ENCODE data around the gene TMEM132C. TPM values are rescaled to one million over a fixed set of nuclear protein-coding genes. Genes with fewer than 3 reads are reported as not detected.

TMEM132C gene
- total and polyA plus RNA-seq, 2 donors (not counting 3 experiments of a cell fraction or from before 2014, with no cell fraction given): not detected

DNA sequence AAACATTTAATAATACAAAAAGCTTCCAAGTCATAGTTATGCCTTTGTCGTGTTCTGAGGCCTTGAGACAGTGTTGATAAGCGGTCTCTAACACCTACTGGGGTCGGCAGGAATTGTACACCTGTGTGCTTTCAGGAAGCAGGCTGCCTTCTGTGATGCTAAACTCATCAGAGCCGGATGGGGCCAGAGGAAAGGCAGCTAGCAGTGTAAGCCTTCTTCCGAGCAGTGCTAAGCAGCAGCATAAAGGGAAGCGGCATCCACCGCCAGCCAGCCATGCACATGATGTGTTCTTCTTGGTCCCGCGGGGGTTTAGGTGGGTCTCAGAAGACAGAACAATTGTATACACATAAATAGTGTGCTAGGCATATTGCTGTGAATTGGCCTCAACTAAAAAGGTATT lies 397.5 kb downstream of the TMEM132C start:
- no peaks in the 10 kb centered on the region for H4K20me1 ChIP-seq (replicated peaks; ENCODE audit: control insufficient read depth, extremely low read depth, insufficient read depth, low read length)
- no peaks in the 10 kb centered on the region for H3K27me3 ChIP-seq (ENCODE audit: control insufficient read depth in 2 of 2, insufficient read depth in 2 of 2, low read length in 2 of 2)
- BruUV-seq (replicated peaks): no TSS peak
- H3K27ac ChIP-seq (ENCODE audit: insufficient read depth, low read depth, low read length): no peak overlapping the region
- FAIRE-seq (no peak), DNase-seq (ENCODE audit: low read depth, low spot score) (no peak)
- CTCF ChIA-PET: no interaction called here
- POLR2A ChIA-PET: no interaction called here
- no peak overlapping the region for H3K9ac ChIP-seq (replicated peaks; ENCODE audit: extremely low read depth, insufficient read depth, low read length)
- intact Hi-C loops (cut with micrococcal nuclease): no loop called here
- no peaks in the 10 kb centered on the region for H3K9me1 ChIP-seq (replicated peaks; ENCODE audit: control insufficient read depth, extremely low read depth, insufficient read depth, low read length)
- no peaks in the 10 kb centered on the region for H3K4me1 ChIP-seq (ENCODE audit: control insufficient read depth, extremely low read depth, insufficient read depth, low read length)
- no peak for TF ChIP-seq GATA2 (IDR thresholded peaks at IDR 0.05; ENCODE audit: insufficient read depth, insufficient read length, low read depth, low read length)
- TF ChIP-seq MYC (IDR thresholded peaks at IDR 0.05; ENCODE audit: low read depth, low read length): no peak
- TF ChIP-seq, protein P1, sequence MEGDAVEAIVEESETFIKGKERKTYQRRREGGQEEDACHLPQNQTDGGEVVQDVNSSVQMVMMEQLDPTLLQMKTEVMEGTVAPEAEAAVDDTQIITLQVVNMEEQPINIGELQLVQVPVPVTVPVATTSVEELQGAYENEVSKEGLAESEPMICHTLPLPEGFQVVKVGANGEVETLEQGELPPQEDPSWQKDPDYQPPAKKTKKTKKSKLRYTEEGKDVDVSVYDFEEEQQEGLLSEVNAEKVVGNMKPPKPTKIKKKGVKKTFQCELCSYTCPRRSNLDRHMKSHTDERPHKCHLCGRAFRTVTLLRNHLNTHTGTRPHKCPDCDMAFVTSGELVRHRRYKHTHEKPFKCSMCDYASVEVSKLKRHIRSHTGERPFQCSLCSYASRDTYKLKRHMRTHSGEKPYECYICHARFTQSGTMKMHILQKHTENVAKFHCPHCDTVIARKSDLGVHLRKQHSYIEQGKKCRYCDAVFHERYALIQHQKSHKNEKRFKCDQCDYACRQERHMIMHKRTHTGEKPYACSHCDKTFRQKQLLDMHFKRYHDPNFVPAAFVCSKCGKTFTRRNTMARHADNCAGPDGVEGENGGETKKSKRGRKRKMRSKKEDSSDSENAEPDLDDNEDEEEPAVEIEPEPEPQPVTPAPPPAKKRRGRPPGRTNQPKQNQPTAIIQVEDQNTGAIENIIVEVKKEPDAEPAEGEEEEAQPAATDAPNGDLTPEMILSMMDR (IDR thresholded peaks at IDR 0.05; ENCODE audit: extremely low read depth in 1 of 2, insufficient read depth in 1 of 2, low read depth in 1 of 2, low read length in 2 of 2): no peak
- no peak for TF ChIP-seq EZH2 (IDR thresholded peaks at IDR 0.05; ENCODE audit: borderline replicate concordance, low read depth, low read length, severe bottlenecking)
- TF ChIP-seq FOS (IDR thresholded peaks at IDR 0.05; ENCODE audit: borderline replicate concordance, insufficient read depth, low read length): no peak
- no peak for TF ChIP-seq POLR2A (IDR thresholded peaks at IDR 0.05; ENCODE audit: low read depth, low read length)
- TF ChIP-seq POLR2AphosphoS5 (IDR thresholded peaks at IDR 0.05; ENCODE audit: insufficient read depth, low read depth, low read length): no peak
- TF ChIP-seq JUN (IDR thresholded peaks at IDR 0.05; ENCODE audit: borderline replicate concordance, insufficient read depth, insufficient read length, low read depth): no peak
- TF ChIP-seq MAX (IDR thresholded peaks at IDR 0.05; ENCODE audit: insufficient read depth, insufficient read length): no peak
- H3K9me3 ChIP-seq (replicated peaks; ENCODE audit: control insufficient read depth, insufficient read depth, low read length): no peaks in the 10 kb centered on the region
- no peaks in the 10 kb centered on the region for H3K79me2 ChIP-seq (ENCODE audit: control insufficient read depth, insufficient read depth, low read length)
- dilution Hi-C loops (cut with MboI; ENCODE audit: extremely low pct_ligation_motif_present, low sequenced_read_pairs): no loop called here
- no peak overlapping the region for H3K4me3 ChIP-seq (replicated peaks in 1 of 3; ENCODE audit: insufficient read depth in 1 of 3, low read depth in 1 of 3, low read length in 3 of 3)
- no peak overlapping the region for H3K4me2 ChIP-seq (ENCODE audit: insufficient read depth, low read length)
- H2AFZ ChIP-seq (ENCODE audit: low read depth, low read length): no peak overlapping the region
- H3K36me3 ChIP-seq (ENCODE audit: control insufficient read depth in 2 of 2, extremely low read depth in 1 of 2, insufficient read depth in 2 of 2, low read length in 2 of 2): no peaks in the 10 kb centered on the region

Measured in endothelial cell of umbilical vein (primary cell).